IMR-90 (cell line): ENCODE results near the gene KIF3B. TPM values are rescaled to one million over a fixed set of nuclear protein-coding genes. Genes with fewer than 3 reads are reported as not detected.

Experiments
- ATAC-seq: fragments of 200-7000 bp; cut with Tn5 transposase; 2 replicates; pipeline ENCODE4 v1.9.1; 2020; ENCODE audit warnings: low read depth, mild to moderate bottlenecking, moderate library complexity
- BruUV-seq: library from RNA; stranded (reverse); fragments of 400-500 nt; replicated peaks from 2 replicates; lab custom pipeline; 2021; lab: Mats Ljungman, UMichigan
- CTCF ChIA-PET: fragments of 300-600 bp; formaldehyde crosslinking; extraction: SDS; loops from one replicate; lab custom pipeline; 2021; ENCODE audit warnings: antibody characterized with exemption; lab: Yijun Ruan, JAX
- POLR2A ChIA-PET: fragments of 300-600 bp; sonication (Branson Sonifier 250); formaldehyde crosslinking; loops from one replicate; lab custom pipeline; 2022; ENCODE audit warnings: antibody characterized with exemption; ENCODE audit not compliant: unreplicated experiment; lab: Charles Lee
- DNase-seq: peaks from one replicate; pipeline ENCODE4 v3.0.0; 2013
- H2AFZ ChIP-seq: replicated peaks from 2 replicates; pipeline ENCODE3; 2013; ENCODE audit warnings: low read length, mild to moderate bottlenecking; ENCODE audit not compliant: poor library complexity
- H2AK5ac ChIP-seq: 2 replicates; pipeline ENCODE4 v1.6.1; 2013; ENCODE audit warnings: low read depth, low read length, inconsistent platforms
- H2AK9ac ChIP-seq: replicated peaks from 2 replicates; pipeline ENCODE3; 2013; ENCODE audit warnings: mild to moderate bottlenecking, low read depth, low read length, moderate library complexity; ENCODE audit not compliant: poor library complexity
- H2BK120ac ChIP-seq: 2 replicates; pipeline ENCODE4 v1.6.1; 2013; ENCODE audit warnings: low read depth, low read length, inconsistent platforms
- H2BK15ac ChIP-seq: 3 replicates; pipeline ENCODE4 v1.6.1; 2013; ENCODE audit warnings: low read depth, low read length, inconsistent platforms
- H2BK20ac ChIP-seq: 2 replicates; pipeline ENCODE4 v1.6.1; 2013; ENCODE audit warnings: low read depth, mild to moderate bottlenecking, inconsistent platforms, low read length, moderate library complexity
- H2BK5ac ChIP-seq: 2 replicates; pipeline ENCODE4 v1.6.1; 2013; ENCODE audit warnings: mild to moderate bottlenecking, low read depth, low read length, inconsistent platforms; ENCODE audit not compliant: poor library complexity, severe bottlenecking
- H3K14ac ChIP-seq: replicated peaks from 2 replicates; pipeline ENCODE4 v1.6.1; 2013; ENCODE audit warnings: low read depth, low read length, inconsistent platforms
- H3K18ac ChIP-seq: 2 replicates; pipeline ENCODE4 v1.6.1; 2013; ENCODE audit warnings: low read depth, low read length, control low read depth
- H3K23ac ChIP-seq: 2 replicates; pipeline ENCODE4 v1.6.1; 2013; ENCODE audit warnings: low read depth, low read length, inconsistent platforms
- H3K27ac ChIP-seq: 2 replicates; pipeline ENCODE4 v1.5.1; 2013; ENCODE audit warnings: mild to moderate bottlenecking, control low read depth, low read length; ENCODE audit not compliant: insufficient read depth
- H3K27me3 ChIP-seq: 2 replicates; pipeline ENCODE4 v1.6.1; 2013; ENCODE audit warnings: low read length; ENCODE audit not compliant: control insufficient read depth, insufficient read depth
- H3K36me3 ChIP-seq: 2 replicates; pipeline ENCODE4 v1.6.1; 2013; ENCODE audit warnings: low read length, mixed read lengths; ENCODE audit not compliant: control insufficient read depth, insufficient read depth
- H3K4ac ChIP-seq: 2 replicates; pipeline ENCODE4 v1.6.1; 2013; ENCODE audit warnings: low read depth, low read length, inconsistent platforms
- H3K4me1 ChIP-seq: 2 replicates; pipeline ENCODE4 v1.6.1; 2013; ENCODE audit warnings: low read length, mixed read lengths; ENCODE audit not compliant: control insufficient read depth, insufficient read depth
- H3K4me2 ChIP-seq: 2 replicates; pipeline ENCODE4 v1.6.1; 2013; ENCODE audit warnings: low read depth, mild to moderate bottlenecking, control low read depth, low read length, moderate library complexity
- H3K4me3 ChIP-seq: 2 replicates; pipeline ENCODE4 v1.5.1; 2013; ENCODE audit warnings: low read depth, mild to moderate bottlenecking, control low read depth, low read length, moderate library complexity; ENCODE audit not compliant: insufficient read depth
- H3K56ac ChIP-seq: 2 replicates; pipeline ENCODE4 v1.6.1; 2013; ENCODE audit warnings: low read length, inconsistent platforms; ENCODE audit not compliant: insufficient read depth; ENCODE audit errors: extremely low read depth
- H3K79me1 ChIP-seq, 2 experiments: 2 replicates each; pipeline ENCODE4 v1.6.1; 2013; ENCODE audit warnings: low read length in 2 of 2, inconsistent platforms in 1 of 2, low read depth in 1 of 2
- H3K9ac ChIP-seq: 2 replicates; pipeline ENCODE4 v1.6.1; 2013; ENCODE audit warnings: low read depth, low read length, control low read depth
- H3K9me1 ChIP-seq: 2 replicates; pipeline ENCODE4 v1.6.1; 2013; ENCODE audit warnings: low read length, inconsistent platforms; ENCODE audit not compliant: insufficient read depth
- H3K9me3 ChIP-seq: 2 replicates; pipeline ENCODE4 v1.6.1; 2013; ENCODE audit warnings: low read length; ENCODE audit not compliant: control insufficient read depth, insufficient read depth
- H4K20me1 ChIP-seq: 2 replicates; pipeline ENCODE4 v1.6.1; 2013; ENCODE audit warnings: low read length, inconsistent platforms; ENCODE audit not compliant: insufficient read depth
- H4K5ac ChIP-seq: 2 replicates; pipeline ENCODE4 v1.6.1; 2013; ENCODE audit warnings: mild to moderate bottlenecking, low read depth, low read length, control low read depth
- H4K8ac ChIP-seq, 2 experiments: 2 replicates each; pipeline ENCODE4 v1.6.1; 2013; ENCODE audit warnings: low read depth in 2 of 2, low read length in 2 of 2, control low read depth in 1 of 2, inconsistent platforms in 1 of 2
- H4K91ac ChIP-seq: 2 replicates; pipeline ENCODE4 v1.6.1; 2013; ENCODE audit warnings: low read depth, low read length, inconsistent platforms; ENCODE audit not compliant: insufficient read depth
- CEBPB ChIP-seq: IDR thresholded peaks from 2 replicates; pipeline ENCODE4 v1.6.1; 2012; ENCODE audit warnings: low read depth, low read length, improper control_type of control experiment
- WGBS, 2 experiments: methylation state at CpG; one replicate each; pipeline versions ENCODE4 v1.1.5 to v1.1.7; 2013; ENCODE audit warnings: missing lambda C conversion rate in 2 of 2; ENCODE audit not compliant: insufficient read length in 1 of 2; ENCODE audit errors: extremely low coverage in 2 of 2; 5-methylcytosine and 5-hydroxymethylcytosine counted together
- dilution Hi-C: fragments of 300-500 bp; cut with HindIII; formaldehyde crosslinking; loops from one replicate; pipeline ENCODE4 v1.14.3; 2018; ENCODE audit warnings: low sequenced_read_pairs; ENCODE audit not compliant: unreplicated experiment
- in situ Hi-C: fragments of 300-500 bp; cut with MboI; formaldehyde crosslinking; loops from 3 replicates; pipeline ENCODE4 v1.14.3; 2019; ENCODE audit warnings: low sequenced_read_pairs, inconsistent platforms, mixed read lengths
- intact Hi-C: fragments of 100-400 bp; cut with micrococcal nuclease; formaldehyde crosslinking; loops from 2 replicates; pipeline ENCODE4 v1.10.0; 2022
- polyA plus RNA-seq, 3 experiments: library from polyadenylated mRNA; depleted of rRNA; stranded (reverse); fragments of >200 nt; gene quantifications; 2 replicates each; pipeline ENCODE4 v1.2.3, GENCODE V29; 2012; ENCODE audit warnings: low replicate concordance in 1 of 3
- total RNA-seq: library from RNA; depleted of rRNA; stranded (reverse); fragments of >200 nt; gene quantifications from 2 replicates; pipeline ENCODE4 v1.2.3, GENCODE V29; 2012
- TF ChIP-seq, protein P1 (sequence below): fragments of 150-350 bp; IDR thresholded peaks from 2 replicates; pipeline ENCODE4 v1.6.1; 2016; ENCODE audit warnings: low read depth, mild to moderate bottlenecking, low read length, moderate library complexity, borderline replicate concordance

The KIF3B gene
- total and polyA plus RNA-seq, 2 of the 4 experiments (the other 2 are of a cell fraction) = 17.1 to 28.1 TPM

DNA sequence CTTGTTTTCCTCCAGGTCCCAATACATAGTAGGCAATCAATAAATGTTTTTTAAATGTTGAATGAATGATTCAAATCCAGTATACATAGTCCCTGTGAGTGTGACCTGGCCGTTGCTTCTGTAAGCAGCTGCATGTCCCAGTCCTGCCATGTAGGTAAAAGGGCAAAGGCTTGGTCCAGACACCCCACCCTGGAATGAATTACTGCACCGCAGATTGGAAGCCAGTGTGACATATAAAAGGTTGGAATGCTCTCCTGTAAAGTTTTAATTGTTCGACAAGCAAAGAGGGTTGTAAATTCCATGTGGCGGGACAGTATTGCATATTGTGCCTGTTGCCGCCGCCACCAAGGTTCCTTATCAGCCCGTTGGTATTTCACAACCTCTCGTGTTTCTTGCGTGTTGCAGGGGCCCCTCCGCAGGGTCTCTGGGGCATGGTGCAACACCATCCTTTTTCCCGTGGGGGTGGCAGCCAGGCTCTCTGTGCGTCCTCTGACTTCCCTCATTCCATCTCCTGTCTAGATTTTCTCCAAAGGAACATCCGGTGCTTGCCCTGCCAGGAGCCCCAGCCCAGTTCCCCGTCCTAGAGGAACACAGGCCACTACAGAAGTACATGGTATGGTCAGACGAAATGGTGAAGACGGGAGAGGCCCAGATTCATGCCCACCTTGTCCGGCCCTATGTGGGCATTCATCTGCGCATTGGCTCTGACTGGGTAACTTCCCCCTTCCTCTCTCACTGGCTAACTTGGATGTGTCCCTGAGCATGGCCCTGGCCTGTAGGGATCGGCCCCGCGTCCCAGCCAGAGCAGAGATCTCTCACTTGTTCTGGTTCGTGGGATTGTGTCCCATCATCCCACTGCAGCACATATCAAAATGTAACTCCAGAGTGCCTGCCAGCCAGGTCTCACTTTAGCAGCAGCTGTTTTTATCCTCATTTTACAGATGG lies 49.4 kb upstream of the KIF3B start:
- H3K4ac ChIP-seq = no peak overlapping the region
- no peak overlapping the region for H2AFZ ChIP-seq
- H3K14ac ChIP-seq = no peak overlapping the region
- no peak overlapping the region for H2BK20ac ChIP-seq
- 78% methylated on average over 10 of the region's 22 CpGs; no CpG with 5 or more reads in 1 of the 2 experiments for WGBS, 2 experiments
- ATAC-seq (no peak), DNase-seq (no peak)
- peaks cover 43% of the 10 kb centered on the region for H3K36me3 ChIP-seq
- no peak overlapping the region for H2BK15ac ChIP-seq
- H2BK5ac ChIP-seq = no peak overlapping the region
- ChIA-PET POLR2A (no interaction called here), CTCF (no interaction called here)
- H3K23ac ChIP-seq = no peak overlapping the region
- TF ChIP-seq, protein P1, sequence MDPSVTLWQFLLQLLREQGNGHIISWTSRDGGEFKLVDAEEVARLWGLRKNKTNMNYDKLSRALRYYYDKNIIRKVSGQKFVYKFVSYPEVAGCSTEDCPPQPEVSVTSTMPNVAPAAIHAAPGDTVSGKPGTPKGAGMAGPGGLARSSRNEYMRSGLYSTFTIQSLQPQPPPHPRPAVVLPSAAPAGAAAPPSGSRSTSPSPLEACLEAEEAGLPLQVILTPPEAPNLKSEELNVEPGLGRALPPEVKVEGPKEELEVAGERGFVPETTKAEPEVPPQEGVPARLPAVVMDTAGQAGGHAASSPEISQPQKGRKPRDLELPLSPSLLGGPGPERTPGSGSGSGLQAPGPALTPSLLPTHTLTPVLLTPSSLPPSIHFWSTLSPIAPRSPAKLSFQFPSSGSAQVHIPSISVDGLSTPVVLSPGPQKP = no peak
- TF ChIP-seq CEBPB = no peak
- BruUV-seq = no TSS peak
- H3K18ac ChIP-seq = no peak overlapping the region
- in situ Hi-C loops (no loop called here), dilution Hi-C loops (no loop called here), intact Hi-C loops (no loop called here)
- no peaks in the 10 kb centered on the region for H3K4me1 ChIP-seq
- no peak overlapping the region for H3K56ac ChIP-seq
- no peak overlapping the region for H4K8ac ChIP-seq
- H3K4me3 ChIP-seq = no peak overlapping the region
- no peak overlapping the region for H2AK9ac ChIP-seq
- no peak overlapping the region for H3K27ac ChIP-seq
- H4K5ac ChIP-seq = no peak overlapping the region
- H4K91ac ChIP-seq = no peak overlapping the region
- no peak overlapping the region for H2BK120ac ChIP-seq
- no peaks in the 10 kb centered on the region for H3K27me3 ChIP-seq
- H3K9ac ChIP-seq = no peak overlapping the region
- peaks cover 3 to 8% of the 10 kb centered on the region in 2 experiments; a peak in 2 of 4 replicates for H3K79me1 ChIP-seq
- H4K20me1 ChIP-seq = no peaks in the 10 kb centered on the region; the same call in 1 of the 2 replicates
- no peak overlapping the region for H3K4me2 ChIP-seq
- H3K9me3 ChIP-seq = no peaks in the 10 kb centered on the region
- H2AK5ac ChIP-seq = no peak overlapping the region
- peaks cover 7% of the 10 kb centered on the region for H3K9me1 ChIP-seq
